H4 (cell line): Measurements from ENCODE around the gene ZNF555. TPM values are rescaled to one million over a fixed set of nuclear protein-coding genes. Genes with fewer than 3 reads are reported as not detected.
"Not testable (repeated sequence)": the region's sequence is repeated elsewhere in the genome, so short reads cannot be mapped to it uniquely, and the experiment has no call there.

Source experiments
- DNase-seq: peaks from one replicate; pipeline ENCODE4 v3.0.0-alpha.2; 2015; ENCODE audit warnings: low spot score
- total RNA-seq: library from RNA; depleted of rRNA; stranded (reverse); fragments of >200 nt; shearing (Covaris generic); gene quantifications from 2 replicates; pipeline ENCODE4 v1.2.3, GENCODE V29; 2014

ZNF555 gene
- total RNA-seq, 1 experiment from 2014 or later, result 4.8 TPM

GRCh38 chr19:2807379-2808128 lies 33.7 kb upstream of the ZNF555 start:
- DNase-seq, result no peak

- no peak for DNase-seq
Measured at GRCh38 chr19:2808129-2808941, 32.9 kb upstream of the ZNF555 start.

- DNase-seq, result no peak
Measured at GRCh38 chr19:2809387-2810140, 31.7 kb upstream of the ZNF555 start.

GRCh38 chr19:2810141-2811091 lies 30.9 kb upstream of the ZNF555 start:
- no peak for DNase-seq

- DNase-seq, result no peak
Measured at GRCh38 chr19:2811221-2811722, 30.0 kb upstream of the ZNF555 start.

- DNase-seq, result no peak
Measured at GRCh38 chr19:2811735-2812413, 29.4 kb upstream of the ZNF555 start.

- no peak for DNase-seq
Measured at GRCh38 chr19:2812414-2813234, 28.7 kb upstream of the ZNF555 start.

- DNase-seq, result no peak
Measured at GRCh38 chr19:2813235-2814160, 27.8 kb upstream of the ZNF555 start.

- no peak for DNase-seq
Measured at GRCh38 chr19:2814426-2814825, 26.8 kb upstream of the ZNF555 start.

GRCh38 chr19:2815191-2815614 lies 26.1 kb upstream of the ZNF555 start:
- no peak for DNase-seq

GRCh38 chr19:2815923-2816322 lies 25.4 kb upstream of the ZNF555 start:
- DNase-seq, result no peak

- no peak for DNase-seq
Measured at GRCh38 chr19:2816641-2817040, 24.6 kb upstream of the ZNF555 start.

- DNase-seq, result not testable (repeated sequence)
Measured at GRCh38 chr19:2817237-2817829, 23.9 kb upstream of the ZNF555 start.

GRCh38 chr19:2819540-2820111 lies 21.6 kb upstream of the ZNF555 start, which contains the start of gene ZNF554:
Gene ZNF554 (plus strand): TSS chr19:2819868. CDS start chr19:2820072, 204 bp downstream.
- peak; percentile 91 for DNase-seq

- no peak for DNase-seq
Measured at GRCh38 chr19:2820112-2820702, 21.1 kb upstream of the ZNF555 start.

GRCh38 chr19:2822846-2823245 lies 18.4 kb upstream of the ZNF555 start:
- no peak for DNase-seq

GRCh38 chr19:2823646-2824045 lies 17.6 kb upstream of the ZNF555 start:
- DNase-seq, result no peak
